ENCODE measurements around the gene IGFALS.

IGFALS gene

GRCh38 chr16:1788095-1788707 is 5.3 kb downstream of the IGFALS start:
- no peak for DNase-seq

GRCh38 chr16:1787322-1788094 is 6.0 kb downstream of the IGFALS start:
- DNase-seq, result no peak

GRCh38 chr16:1787056-1787321 is 6.5 kb downstream of the IGFALS start:
- DNase-seq, result no peak

- no peak for DNase-seq
Measured at GRCh38 chr16:1786242-1787055, 7.1 kb downstream of the IGFALS start.

GRCh38 chr16:1785846-1786170 is 7.7 kb downstream of the IGFALS start:
- DNase-seq, result no peak

GRCh38 chr16:1784977-1785845 is 8.3 kb downstream of the IGFALS start:
- no peak for DNase-seq

GRCh38 chr16:1782408-1783264 is 10.9 kb downstream of the IGFALS start, which contains the start of the genes NUBP2 and SPSB3:
Gene NUBP2, plus strand, starts transcription at chr16:1782960. Its CDS starts 61 bp downstream, at chr16:1783021.
Gene SPSB3, minus strand, starts transcription at chr16:1782571. Its CDS starts 1,088 bp downstream, at chr16:1781483.
- DNase-seq, result peak; percentile 96

GRCh38 chr16:1781758-1782407 is 11.6 kb downstream of the IGFALS start:
- no peak for DNase-seq

GRCh38 chr16:1781254-1781653 is 12.3 kb downstream of the IGFALS start:
- no peak for DNase-seq

- DNase-seq, result no peak
Measured at GRCh38 chr16:1780677-1781072, 12.8 kb downstream of the IGFALS start.

GRCh38 chr16:1779741-1780676 is 13.5 kb downstream of the IGFALS start:
- DNase-seq, result no peak

- DNase-seq, result no peak
Measured at GRCh38 chr16:1779234-1779701, 14.2 kb downstream of the IGFALS start.

GRCh38 chr16:1778200-1779179 is 15.0 kb downstream of the IGFALS start:
- no peak for DNase-seq

GRCh38 chr16:1777375-1778199 is 15.9 kb downstream of the IGFALS start:
- DNase-seq, result no peak

GRCh38 chr16:1776991-1777374 is 16.5 kb downstream of the IGFALS start:
- DNase-seq, result no peak

GRCh38 chr16:1776672-1776955 is 16.9 kb downstream of the IGFALS start:
- no peak for DNase-seq

GRCh38 chr16:1775846-1776671 is 17.4 kb downstream of the IGFALS start:
- DNase-seq, result no peak
